Superior temporal gyrus (tissue), 1 donor: ENCODE data around the gene MAP3K3.
"Not testable (repeated sequence)": the region's sequence is repeated elsewhere in the genome, so short reads cannot be mapped to it uniquely, and the experiment has no call there.

Experiments
- DNase-seq: peaks from one replicate; pipeline ENCODE4 v3.0.0-alpha.2; 2016; ENCODE audit errors: extremely low spot score

MAP3K3 gene

DNA sequence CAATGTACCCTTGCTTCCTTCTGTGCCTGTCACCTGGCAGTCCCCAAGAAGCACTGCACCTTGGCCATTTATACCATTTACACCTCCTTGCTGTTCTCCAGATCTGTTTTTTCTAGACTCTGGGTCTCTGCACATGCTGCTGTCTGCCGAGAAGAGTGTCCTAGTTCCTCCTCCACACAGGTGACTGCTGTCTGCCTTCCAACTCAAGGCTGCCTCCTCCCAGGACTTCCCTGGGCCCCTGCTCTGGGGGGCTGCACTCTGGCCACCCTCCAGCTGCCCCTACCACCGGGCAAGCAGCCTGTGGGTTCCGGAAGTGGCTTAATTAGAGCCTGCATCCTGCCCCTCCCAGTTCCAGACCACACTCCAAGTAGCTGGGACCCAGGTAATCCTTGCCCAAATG, 83.4 kb downstream of the MAP3K3 start:
- DNase-seq, result no peak

DNA sequence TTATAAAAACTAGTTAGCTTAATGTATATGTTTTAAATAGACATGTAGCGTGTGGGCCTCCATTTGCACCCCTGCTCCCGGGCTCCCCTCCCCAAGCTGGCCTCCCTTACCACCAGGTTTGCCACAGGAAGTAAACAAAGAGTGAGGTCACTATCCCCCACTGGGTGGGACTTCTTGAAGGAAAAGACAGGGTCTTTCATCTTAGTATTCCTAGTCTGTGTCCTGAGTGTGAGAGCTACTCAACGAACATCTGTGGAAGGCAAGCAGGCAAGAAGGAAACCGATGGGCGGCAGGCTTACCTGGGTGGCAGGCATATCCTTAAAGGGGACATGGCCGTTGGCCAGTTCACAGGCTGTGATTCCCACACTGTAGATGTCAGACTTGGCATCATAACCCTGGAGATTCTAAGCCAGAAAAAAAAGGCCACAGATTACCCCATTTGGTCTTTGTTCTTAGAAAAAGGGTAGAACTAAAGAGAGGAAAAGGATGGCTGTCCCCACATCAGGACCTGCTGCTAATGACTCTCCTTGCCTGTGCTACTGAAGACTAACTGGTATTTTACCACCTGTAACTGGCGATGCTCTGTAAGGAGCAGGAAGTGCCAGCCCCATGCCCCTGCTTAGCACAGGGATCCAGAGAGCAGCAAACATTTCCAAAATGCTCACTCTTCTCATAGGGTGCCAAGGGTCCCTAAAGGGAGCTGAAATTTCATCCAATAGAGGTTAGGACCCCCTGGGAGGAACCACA, 84.3 kb downstream of the MAP3K3 start:
- DNase-seq, result no peak

GRCh38 chr17:63707151-63707550, 84.9 kb downstream of the MAP3K3 start:
- no peak for DNase-seq

- DNase-seq, result no peak
Observed at GRCh38 chr17:63709110-63709509, 86.9 kb downstream of the MAP3K3 start.

GRCh38 chr17:63714550-63715277, 92.5 kb downstream of the MAP3K3 start:
- no peak for DNase-seq

- DNase-seq, result no peak
Observed at GRCh38 chr17:63716426-63716825, 94.2 kb downstream of the MAP3K3 start.

- no peak for DNase-seq
Observed at GRCh38 chr17:63718988-63719387, 96.8 kb downstream of the MAP3K3 start.

- DNase-seq, result not testable (repeated sequence)
Observed at GRCh38 chr17:63720194-63720593, 98.0 kb downstream of the MAP3K3 start.

DNA sequence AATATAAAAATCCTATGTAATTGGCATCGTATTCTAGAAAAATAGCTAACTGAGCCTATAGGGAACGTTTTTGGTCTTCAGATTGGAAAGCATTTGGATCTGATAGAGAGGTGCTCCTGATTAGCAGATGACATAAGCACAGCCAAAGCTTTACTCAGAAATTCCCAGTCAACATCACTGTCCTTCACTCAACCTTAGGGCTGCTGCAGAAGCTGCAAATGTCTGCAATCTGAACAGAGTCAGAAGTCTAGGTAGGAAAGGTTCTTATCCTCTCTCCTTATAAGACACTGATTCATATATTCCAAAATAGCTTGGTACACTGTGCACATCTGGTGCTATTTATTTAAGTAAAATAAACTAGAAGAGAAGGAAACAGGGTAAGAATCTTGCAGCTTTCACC, 100.2 kb downstream of the MAP3K3 start:
- no peak for DNase-seq

- no peak for DNase-seq
Observed at GRCh38 chr17:63735691-63736090, 113.5 kb downstream of the MAP3K3 start.

DNA sequence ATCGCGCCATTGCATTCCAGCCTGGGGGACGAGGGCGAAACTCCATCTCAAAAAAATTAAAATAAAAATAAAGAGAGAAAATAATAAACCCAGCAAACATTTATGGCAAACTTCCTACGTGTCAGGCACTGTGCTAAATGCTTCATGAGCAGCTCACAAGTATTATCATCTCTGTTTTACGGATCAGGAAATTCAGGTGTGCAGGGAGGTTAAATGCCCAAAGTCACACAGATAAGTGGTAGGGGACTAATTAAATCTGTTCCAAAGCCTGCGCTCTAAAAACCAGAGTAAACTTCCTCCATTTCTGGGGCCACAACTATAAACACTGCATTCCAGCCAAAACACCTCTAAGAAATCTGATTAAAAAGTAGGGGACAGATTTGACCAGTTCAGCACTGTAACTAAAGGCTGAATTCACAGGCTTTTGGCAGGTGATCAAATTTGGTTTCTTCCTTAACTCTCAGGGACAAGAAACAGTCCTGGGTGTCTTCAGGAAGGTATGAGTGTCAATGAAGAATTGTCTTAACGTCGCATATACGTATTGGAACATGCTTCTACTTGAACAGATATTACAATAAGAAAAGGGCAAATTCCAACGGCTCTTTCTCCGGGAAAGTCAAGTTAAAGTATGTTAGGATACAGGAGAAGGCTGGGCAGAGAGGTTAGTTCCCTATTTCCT, 118.4 kb downstream of the MAP3K3 start:
- peak; percentile 39 for DNase-seq

DNA sequence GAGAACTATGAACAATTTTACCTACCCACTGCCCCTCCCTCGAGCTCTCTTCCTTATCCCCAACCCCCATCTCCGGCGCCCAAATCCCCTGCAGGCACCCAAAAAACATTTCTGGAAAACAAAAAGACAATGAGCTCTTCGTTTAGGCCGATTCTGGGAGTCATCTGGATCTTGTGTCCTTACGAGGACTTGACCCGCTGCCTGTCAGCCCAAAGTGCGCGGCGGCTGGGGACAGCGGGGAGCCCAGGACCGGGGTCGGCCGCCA, 118.9 kb downstream of the MAP3K3 start:
- no peak for DNase-seq

- peak; percentile 97 for DNase-seq
Observed at GRCh38 chr17:63741408-63742173, 119.4 kb downstream of the MAP3K3 start, which contains the start of gene STRADA. Gene STRADA, minus strand, starts transcription at chr17:63741799. Its CDS starts 13,430 bp downstream, at chr17:63728369.
